ENCODE results near the gene SIGLEC1. TPM values are rescaled to one million over a fixed set of nuclear protein-coding genes. Genes with fewer than 3 reads are reported as not detected.

Gene SIGLEC1
- total and polyA plus RNA-seq, 2 donors from 2014 or later = 2.4 to 20.2 TPM

GRCh38 chr20:3667434-3668037, 44.9 kb downstream of the SIGLEC1 start:
- intact Hi-C loops (cut with DNase I) = no loop called here
- H3K9me3 ChIP-seq (ENCODE audit: control insufficient read depth in 2 of 3, insufficient read depth in 1 of 3, low read length in 3 of 3) = no peaks in the 10 kb centered on the region
- no peaks in the 10 kb centered on the region for H3K36me3 ChIP-seq (ENCODE audit: control insufficient read depth in 2 of 3, insufficient read depth in 3 of 3, low read length in 3 of 3)
- no peak for TF ChIP-seq CTCF (IDR thresholded peaks at IDR 0.05; ENCODE audit: borderline replicate concordance, extremely low read depth, insufficient read depth)
- H3K4me1 ChIP-seq (ENCODE audit: control insufficient read depth in 2 of 3, insufficient read depth in 2 of 3, low read depth in 1 of 3, low read length in 3 of 3) = no peaks in the 10 kb centered on the region
- DNase-seq (peak in 1 of 5 donors; percentile 47), FAIRE-seq (no peak)
- no peak overlapping the region for H3K27ac ChIP-seq (ENCODE audit: low read depth in 2 of 2, low read length in 2 of 2)
- H3K9ac ChIP-seq (ENCODE audit: low read length in 3 of 3) = no peak overlapping the region
- peaks cover 6% of the 10 kb centered on the region for H3K27me3 ChIP-seq (ENCODE audit: control insufficient read depth, insufficient read depth, low read length)
- no peak overlapping the region for H3K4me3 ChIP-seq (ENCODE audit: low read length in 3 of 3)

GRCh38 chr20:3663858-3664257, 48.5 kb downstream of the SIGLEC1 start:
- peaks cover 9% of the 10 kb centered on the region for H3K27me3 ChIP-seq (ENCODE audit: control insufficient read depth, insufficient read depth, low read length)
- no peaks in the 10 kb centered on the region for H3K36me3 ChIP-seq (ENCODE audit: control insufficient read depth in 2 of 3, insufficient read depth in 3 of 3, low read length in 3 of 3)
- DNase-seq = no peak
- no peak for FAIRE-seq
- H3K9me3 ChIP-seq (ENCODE audit: control insufficient read depth in 2 of 3, insufficient read depth in 1 of 3, low read length in 3 of 3) = no peaks in the 10 kb centered on the region
- no peak for TF ChIP-seq CTCF (IDR thresholded peaks at IDR 0.05; ENCODE audit: borderline replicate concordance, extremely low read depth, insufficient read depth)
- H3K27ac ChIP-seq (ENCODE audit: low read depth in 2 of 2, low read length in 2 of 2) = no peak overlapping the region
- no peak overlapping the region for H3K9ac ChIP-seq (ENCODE audit: low read length in 3 of 3)
- H3K4me1 ChIP-seq (ENCODE audit: control insufficient read depth in 2 of 3, insufficient read depth in 2 of 3, low read depth in 1 of 3, low read length in 3 of 3) = no peaks in the 10 kb centered on the region
- intact Hi-C loops (cut with DNase I) = no loop called here
- no peak overlapping the region for H3K4me3 ChIP-seq (ENCODE audit: low read length in 3 of 3)

- no peak for TF ChIP-seq CTCF (IDR thresholded peaks at IDR 0.05; ENCODE audit: borderline replicate concordance, extremely low read depth, insufficient read depth)
- H3K36me3 ChIP-seq (ENCODE audit: control insufficient read depth in 2 of 3, insufficient read depth in 3 of 3, low read length in 3 of 3) = no peaks in the 10 kb centered on the region
- intact Hi-C loops (cut with DNase I) = no loop called here
- H3K4me1 ChIP-seq (ENCODE audit: control insufficient read depth in 2 of 3, insufficient read depth in 2 of 3, low read depth in 1 of 3, low read length in 3 of 3) = no peaks in the 10 kb centered on the region
- peaks cover 9% of the 10 kb centered on the region for H3K27me3 ChIP-seq (ENCODE audit: control insufficient read depth, insufficient read depth, low read length)
- no peak within 1 kb of the TSS for H3K4me3 ChIP-seq (ENCODE audit: low read length in 3 of 3)
- FAIRE-seq (no peak), DNase-seq (peak in 2 of 5 donors; percentile 38 to 46)
- no peaks in the 10 kb centered on the region for H3K9me3 ChIP-seq (ENCODE audit: control insufficient read depth in 2 of 3, insufficient read depth in 1 of 3, low read length in 3 of 3)
- no peak within 1 kb of the TSS for H3K27ac ChIP-seq (ENCODE audit: low read depth in 2 of 2, low read length in 2 of 2)
- no peak within 1 kb of the TSS for H3K9ac ChIP-seq (ENCODE audit: low read length in 3 of 3)
Measured at GRCh38 chr20:3663031-3663701, 49.2 kb downstream of the SIGLEC1 start, which contains the start of gene GFRA4. Gene GFRA4, minus strand, starts transcription at chr20:3663399. Its CDS starts 0 bp downstream, at chr20:3663399.

Other genes starting within 250 kb of the SIGLEC1 start
- 48.1 TPM for gene ATRN, start 241.6 kb downstream of the SIGLEC1 start, total RNA-seq
- gene ATRN, start 241.6 kb downstream of the SIGLEC1 start, polyA plus RNA-seq (ENCODE audit: insufficient read depth, low read depth, low replicate concordance) = 15.7 TPM
- not detected for gene GFRA4, start 49.2 kb downstream of the SIGLEC1 start, total RNA-seq
- 0.56 TPM for gene GFRA4, start 49.2 kb downstream of the SIGLEC1 start, polyA plus RNA-seq (ENCODE audit: insufficient read depth, low read depth, low replicate concordance)
- gene ADAM33, start 30.6 kb downstream of the SIGLEC1 start, total RNA-seq = 4.3 TPM
- gene ADAM33, start 30.6 kb downstream of the SIGLEC1 start, polyA plus RNA-seq (ENCODE audit: insufficient read depth, low read depth, low replicate concordance) = 4.1 TPM
- 18.9 TPM for gene HSPA12B, start 20.1 kb upstream of the SIGLEC1 start, total RNA-seq
- 8.7 TPM for gene HSPA12B, start 20.1 kb upstream of the SIGLEC1 start, polyA plus RNA-seq (ENCODE audit: insufficient read depth, low read depth, low replicate concordance)
- 26.3 TPM for gene ADISSP, start 55.2 kb upstream of the SIGLEC1 start, total RNA-seq
- gene ADISSP, start 55.2 kb upstream of the SIGLEC1 start, polyA plus RNA-seq (ENCODE audit: insufficient read depth, low read depth, low replicate concordance) = 31.8 TPM
- 3.4 TPM for gene SPEF1, start 68.8 kb upstream of the SIGLEC1 start, total RNA-seq
- 3.8 TPM for gene SPEF1, start 68.8 kb upstream of the SIGLEC1 start, polyA plus RNA-seq (ENCODE audit: insufficient read depth, low read depth, low replicate concordance)
- 99.8 TPM for gene CENPB, start 74.1 kb upstream of the SIGLEC1 start, total RNA-seq
- 56.2 TPM for gene CENPB, start 74.1 kb upstream of the SIGLEC1 start, polyA plus RNA-seq (ENCODE audit: insufficient read depth, low read depth, low replicate concordance)
- 40.3 TPM for gene CDC25B, start 83.7 kb upstream of the SIGLEC1 start, total RNA-seq
- gene CDC25B, start 83.7 kb upstream of the SIGLEC1 start, polyA plus RNA-seq (ENCODE audit: insufficient read depth, low read depth, low replicate concordance) = 24.1 TPM
- gene AP5S1, start 107.9 kb upstream of the SIGLEC1 start, total RNA-seq = 19.5 TPM
- 16.0 TPM for gene AP5S1, start 107.9 kb upstream of the SIGLEC1 start, polyA plus RNA-seq (ENCODE audit: insufficient read depth, low read depth, low replicate concordance)
- 46.8 TPM for gene MAVS, start 134.2 kb upstream of the SIGLEC1 start, total RNA-seq
- 10.0 TPM for gene MAVS, start 134.2 kb upstream of the SIGLEC1 start, polyA plus RNA-seq (ENCODE audit: insufficient read depth, low read depth, low replicate concordance)
- gene PANK2, start 176.8 kb upstream of the SIGLEC1 start, total RNA-seq = 44.9 TPM
- 26.8 TPM for gene PANK2, start 176.8 kb upstream of the SIGLEC1 start, polyA plus RNA-seq (ENCODE audit: insufficient read depth, low read depth, low replicate concordance)